ENCODE data around the gene IFNK. TPM values are rescaled to one million over a fixed set of nuclear protein-coding genes. Genes with fewer than 3 reads are reported as not detected.

IFNK gene
- not detected for total RNA-seq (ENCODE audit: unreplicated experiment)
- long read RNA-seq = 0 reads

GRCh38 chr9:27524236-27524635 is at the start of gene IFNK:
IFNK (plus strand) TSS chr9:27524290; CDS start chr9:27524337, 47 bp downstream.
- Mint-ChIP-seq H3K9me3 (ENCODE audit: unreplicated experiment) (no peaks in the 10 kb centered on the region), H3K27ac (ENCODE audit: unreplicated experiment) (no peak within 1 kb of the TSS), H3K36me3 (ENCODE audit: unreplicated experiment) (no peaks in the 10 kb centered on the region), H3K27me3 (ENCODE audit: unreplicated experiment) (peaks cover 3% of the 10 kb centered on the region), H3K4me1 (ENCODE audit: low read depth, unreplicated experiment) (no peaks in the 10 kb centered on the region), H3K4me3 (ENCODE audit: unreplicated experiment) (no peak within 1 kb of the TSS)
- DNase-seq = no peak
- TF ChIP-seq CTCF (IDR thresholded peaks at IDR 0.05; ENCODE audit: partially characterized antibody, unreplicated experiment) = no peak

- no peak for DNase-seq
- peaks cover 15% of the 10 kb centered on the region for H3K4me1 Mint-ChIP-seq (ENCODE audit: low read depth, unreplicated experiment)
- H3K27me3 Mint-ChIP-seq (ENCODE audit: unreplicated experiment) = no peaks in the 10 kb centered on the region
- H3K36me3 Mint-ChIP-seq (ENCODE audit: unreplicated experiment) = peaks cover 10% of the 10 kb centered on the region
- peaks cover 3% of the 10 kb centered on the region for H3K9me3 Mint-ChIP-seq (ENCODE audit: unreplicated experiment)
- no peak overlapping the region for H3K4me3 Mint-ChIP-seq (ENCODE audit: unreplicated experiment)
- H3K27ac Mint-ChIP-seq (ENCODE audit: unreplicated experiment) = no peak overlapping the region
- no peak for TF ChIP-seq CTCF (IDR thresholded peaks at IDR 0.05; ENCODE audit: partially characterized antibody, unreplicated experiment)
Measured at GRCh38 chr9:27474305-27474704, 49.8 kb upstream of the IFNK start.

GRCh38 chr9:27475057-27475595 is 49.0 kb upstream of the IFNK start:
- no peak overlapping the region for H3K27ac Mint-ChIP-seq (ENCODE audit: unreplicated experiment)
- H3K27me3 Mint-ChIP-seq (ENCODE audit: unreplicated experiment) = no peaks in the 10 kb centered on the region
- peaks cover 15% of the 10 kb centered on the region for H3K4me1 Mint-ChIP-seq (ENCODE audit: low read depth, unreplicated experiment)
- no peak overlapping the region for H3K4me3 Mint-ChIP-seq (ENCODE audit: unreplicated experiment)
- peaks cover 10% of the 10 kb centered on the region for H3K36me3 Mint-ChIP-seq (ENCODE audit: unreplicated experiment)
- H3K9me3 Mint-ChIP-seq (ENCODE audit: unreplicated experiment) = peaks cover 3% of the 10 kb centered on the region
- TF ChIP-seq CTCF (IDR thresholded peaks at IDR 0.05; ENCODE audit: partially characterized antibody, unreplicated experiment) = no peak
- DNase-seq = no peak

GRCh38 chr9:27476870-27477515 is 47.1 kb upstream of the IFNK start:
- Mint-ChIP-seq H3K27me3 (ENCODE audit: unreplicated experiment) (no peaks in the 10 kb centered on the region), H3K4me1 (ENCODE audit: low read depth, unreplicated experiment) (peaks cover 4% of the 10 kb centered on the region), H3K4me3 (ENCODE audit: unreplicated experiment) (no peak overlapping the region), H3K9me3 (ENCODE audit: unreplicated experiment) (peaks cover 2% of the 10 kb centered on the region), H3K36me3 (ENCODE audit: unreplicated experiment) (peaks cover 15% of the 10 kb centered on the region), H3K27ac (ENCODE audit: unreplicated experiment) (no peak overlapping the region)
- no peak for TF ChIP-seq CTCF (IDR thresholded peaks at IDR 0.05; ENCODE audit: partially characterized antibody, unreplicated experiment)
- no peak for DNase-seq

- Mint-ChIP-seq H3K9me3 (ENCODE audit: unreplicated experiment) (peaks cover 2% of the 10 kb centered on the region), H3K27me3 (ENCODE audit: unreplicated experiment) (no peaks in the 10 kb centered on the region), H3K27ac (ENCODE audit: unreplicated experiment) (no peak overlapping the region), H3K36me3 (ENCODE audit: unreplicated experiment) (peaks cover 15% of the 10 kb centered on the region), H3K4me3 (ENCODE audit: unreplicated experiment) (no peak overlapping the region), H3K4me1 (ENCODE audit: low read depth, unreplicated experiment) (no peaks in the 10 kb centered on the region)
- no peak for DNase-seq
- no peak for TF ChIP-seq CTCF (IDR thresholded peaks at IDR 0.05; ENCODE audit: partially characterized antibody, unreplicated experiment)
Measured at GRCh38 chr9:27478322-27478721, 45.8 kb upstream of the IFNK start.
